RPMI7951 (cell line): ENCODE results near the gene ELAPOR2. TPM values are rescaled to one million over a fixed set of nuclear protein-coding genes. Genes with fewer than 3 reads are reported as not detected.
"Not testable (repeated sequence)": the region's sequence is repeated elsewhere in the genome, so short reads cannot be mapped to it uniquely, and the experiment has no call there.

Experiments used
- DNase-seq: peaks from one replicate; pipeline ENCODE4 v3.0.0-alpha.2; 2012; ENCODE audit warnings: low read depth
- total RNA-seq: library from RNA; depleted of rRNA; stranded (reverse); fragments of >200 nt; shearing (Covaris generic); gene quantifications from 2 replicates; pipeline ENCODE4 v1.2.3, GENCODE V29; 2014; rRNA removed

The ELAPOR2 gene
- total RNA-seq, 1 experiment from 2014 or later, result 0.12 TPM

- no peak for DNase-seq
These were observed 13.0 kb downstream of the ELAPOR2 start for GRCh38 chr7:87046456-87046855.

- not testable (repeated sequence) for DNase-seq
These were observed 14.7 kb downstream of the ELAPOR2 start for GRCh38 chr7:87044713-87045112.

DNA sequence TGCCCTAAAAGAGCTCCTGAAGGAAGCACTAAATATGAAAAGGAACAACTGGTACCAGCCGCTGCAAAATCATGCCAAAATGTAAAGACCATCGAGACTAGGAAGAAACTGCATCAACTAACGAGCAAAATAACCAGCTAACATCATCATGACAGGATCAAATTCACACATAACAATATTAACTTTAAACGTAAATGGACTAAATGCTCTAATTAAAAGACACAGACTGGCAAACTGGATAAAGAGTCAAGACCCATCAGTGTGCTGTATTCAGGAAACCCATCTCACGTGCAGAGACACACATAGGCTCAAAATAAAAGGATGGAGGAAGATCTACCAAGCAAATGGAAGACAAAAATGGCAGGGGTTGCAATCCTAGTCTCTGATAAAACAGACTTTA lies 17.9 kb downstream of the ELAPOR2 start:
- not testable (repeated sequence) for DNase-seq

- DNase-seq, result not testable (repeated sequence)
These were observed 19.7 kb downstream of the ELAPOR2 start for GRCh38 chr7:87039691-87040299.

- DNase-seq, result no peak
These were observed 20.3 kb downstream of the ELAPOR2 start for GRCh38 chr7:87038993-87039690.

DNA sequence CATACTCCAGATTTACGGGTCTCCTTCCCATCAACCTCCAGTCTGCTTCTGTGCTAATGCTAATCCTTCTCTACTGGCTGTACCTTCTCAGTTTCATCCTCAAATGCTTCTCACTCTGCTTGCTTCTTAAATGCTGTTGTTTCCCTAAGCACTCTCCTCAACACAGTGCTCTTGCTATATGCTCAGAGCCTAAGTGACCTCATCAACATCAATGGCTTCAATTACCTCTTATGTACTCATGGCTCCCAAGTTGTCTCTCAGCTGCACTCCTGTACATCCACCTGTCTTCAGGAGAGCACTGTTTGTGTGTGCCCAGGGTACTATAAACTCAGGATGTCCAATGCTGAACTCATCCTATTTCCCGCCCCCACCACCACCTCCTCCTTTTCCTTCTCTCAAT lies 22.5 kb downstream of the ELAPOR2 start:
- DNase-seq, result no peak

DNA sequence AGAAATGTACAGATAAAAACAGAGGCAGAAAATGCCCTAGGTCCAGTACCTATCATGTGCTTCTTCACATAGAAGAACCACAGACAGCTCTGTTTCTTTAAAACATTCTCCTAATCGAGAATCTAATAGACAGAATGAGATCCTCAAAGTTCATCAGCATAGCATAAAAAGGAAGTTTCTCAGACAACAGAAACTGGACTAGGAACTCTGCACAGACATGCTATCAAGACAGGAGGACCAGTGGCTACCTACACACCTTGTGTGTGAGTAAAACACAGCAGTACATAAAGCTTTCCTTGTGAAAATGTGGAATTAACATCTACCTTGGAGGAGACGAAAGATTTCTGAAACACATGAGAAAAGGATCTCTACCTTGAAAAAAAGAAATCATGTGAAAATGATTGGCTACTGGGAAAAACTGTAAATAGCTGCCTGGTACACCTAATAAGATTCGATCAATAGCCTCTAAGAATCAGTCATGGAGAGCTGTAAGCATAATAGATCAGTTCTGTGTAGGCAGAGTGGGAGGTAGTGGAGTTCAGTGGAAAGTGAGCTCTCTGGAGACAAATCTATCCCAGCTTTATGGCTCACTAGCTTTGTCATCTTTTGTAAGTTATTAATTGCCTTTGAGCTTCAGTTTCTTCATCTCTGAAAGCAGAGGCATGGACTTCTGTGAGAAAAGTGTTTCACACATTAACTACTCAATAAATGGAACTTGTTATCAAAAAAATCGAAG lies 26.7 kb downstream of the ELAPOR2 start:
- no peak for DNase-seq

DNA sequence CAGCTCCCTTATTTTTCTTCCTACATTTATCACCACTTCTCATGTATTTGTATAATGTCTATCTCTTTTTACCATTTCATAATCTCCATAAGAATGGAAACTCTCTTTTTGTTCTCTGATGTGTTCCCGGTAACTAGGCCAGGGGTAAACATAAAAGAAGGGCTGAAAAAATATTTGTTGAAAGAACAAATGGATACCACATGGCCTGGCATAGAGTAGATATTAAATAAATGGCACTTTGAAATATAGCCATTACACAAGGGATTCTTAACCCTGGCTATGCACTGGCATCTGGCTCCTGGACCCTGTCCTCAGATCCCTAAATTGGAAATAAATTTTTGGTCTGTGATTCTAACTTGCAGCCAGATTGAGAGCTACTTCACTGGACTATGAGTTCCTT lies 30.4 kb downstream of the ELAPOR2 start:
- DNase-seq, result no peak

DNA sequence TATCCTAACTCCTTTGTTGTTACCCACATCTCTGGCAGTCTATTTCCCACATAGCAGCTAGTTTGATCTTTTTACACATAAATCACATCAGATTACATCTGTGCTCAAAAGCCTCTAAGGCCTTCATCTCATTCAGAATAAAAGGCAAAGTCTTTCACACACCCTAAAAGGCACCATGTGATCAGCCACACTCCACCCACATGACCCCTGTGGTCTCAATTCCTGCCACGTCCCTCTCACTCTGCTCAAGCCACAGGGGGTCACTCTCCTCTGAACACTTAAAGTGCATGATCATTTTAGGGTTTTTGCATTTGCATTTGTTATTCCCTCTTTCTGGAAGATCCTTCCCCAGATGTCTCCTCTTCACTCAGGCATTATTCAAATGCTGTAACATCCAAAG lies 30.8 kb downstream of the ELAPOR2 start:
- DNase-seq, result no peak

DNA sequence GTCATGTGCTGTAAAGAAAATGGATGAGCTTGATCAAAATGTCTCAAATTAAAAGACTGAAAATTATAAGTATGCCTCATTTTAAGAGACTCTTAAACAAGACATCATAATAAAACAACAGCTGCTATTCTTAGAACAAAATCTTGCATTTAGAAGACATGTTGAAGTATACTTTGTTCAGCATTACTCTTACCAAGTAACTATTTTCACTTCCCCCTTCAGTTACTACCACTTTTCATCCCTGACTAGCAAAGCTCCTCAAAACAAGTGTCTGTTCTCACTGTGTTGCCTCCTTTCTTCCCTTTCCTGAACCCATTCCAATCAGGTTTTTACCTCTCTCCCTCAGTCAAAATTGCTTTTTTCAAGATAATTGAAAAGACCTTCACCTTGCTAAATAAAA lies 31.6 kb downstream of the ELAPOR2 start:
- no peak for DNase-seq

DNA sequence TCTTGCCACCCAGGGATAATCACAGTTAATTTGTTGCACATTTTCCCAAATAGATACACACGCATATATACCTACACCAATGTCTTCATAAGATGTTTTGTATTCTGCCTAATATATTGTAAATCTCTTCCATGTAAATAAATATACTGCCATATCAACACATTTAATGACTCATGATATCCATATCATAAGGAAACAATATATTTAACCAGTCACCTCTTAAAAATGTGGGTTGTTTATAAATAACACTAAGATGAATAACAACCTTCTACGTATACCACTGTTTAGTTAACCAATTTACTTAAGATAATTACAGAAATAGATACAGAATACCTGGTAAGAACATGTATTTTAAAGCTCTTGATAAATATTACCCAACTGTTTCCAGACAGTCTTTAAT lies 38.2 kb downstream of the ELAPOR2 start:
- no peak for DNase-seq

DNA sequence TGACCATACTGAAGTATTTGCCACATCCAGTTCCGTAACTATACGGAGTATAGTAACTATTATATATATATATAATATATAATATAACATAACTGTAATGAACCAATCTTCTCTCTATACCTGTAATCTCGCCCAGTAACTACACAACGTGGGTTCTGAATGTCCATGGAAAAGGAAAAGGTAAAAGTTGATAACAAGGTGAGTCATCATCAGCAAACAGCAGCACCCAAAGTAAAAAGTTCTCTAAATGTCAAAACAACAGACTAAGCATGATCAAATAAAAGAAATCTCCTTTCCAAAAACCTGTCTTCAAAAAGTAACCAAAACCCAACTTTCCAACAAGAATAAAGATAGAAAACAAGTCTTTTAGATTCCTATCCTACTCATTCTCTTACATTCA lies 42.8 kb downstream of the ELAPOR2 start:
- no peak for DNase-seq

DNA sequence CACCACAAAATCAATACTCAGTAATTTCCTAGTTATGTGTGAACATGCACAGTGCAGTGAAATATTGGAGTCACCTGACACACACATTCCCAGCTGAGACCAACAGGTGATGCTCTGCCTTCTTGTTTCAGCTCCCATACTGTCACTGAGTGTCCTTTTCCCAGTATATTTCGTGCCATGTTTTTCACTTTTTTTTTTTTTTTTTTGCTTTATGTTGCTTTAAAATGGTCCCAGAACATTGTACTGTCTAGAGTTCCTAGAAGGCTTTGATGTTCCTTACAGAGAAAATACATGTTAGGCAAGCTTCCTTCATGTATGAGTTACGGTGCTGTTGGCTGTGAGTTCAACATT lies 45.6 kb downstream of the ELAPOR2 start:
- DNase-seq, result no peak

- DNase-seq, result no peak
These were observed 46.2 kb downstream of the ELAPOR2 start for GRCh38 chr7:87013136-87013839.

Other genes with a start within 250 kb of the ELAPOR2 start
- 25.9 and 53.5 TPM in 2 replicates for gene DMTF1, start 92.8 kb upstream of the ELAPOR2 start, total RNA-seq
- gene TMEM243, start 160.1 kb upstream of the ELAPOR2 start, total RNA-seq, result 51.7 and 52.3 TPM in 2 replicates